ENCODE measurements around the gene HORMAD2.
A peak's percentile ranks its signal among the peaks of the same experiment; 100 is the strongest.

- TF ChIP-seq POLR2AphosphoS5 (IDR thresholded peaks at IDR 0.05) (peak; percentile 20), CTCF (IDR thresholded peaks at IDR 0.05) (no peak)
These were observed 79.5 kb downstream of the HORMAD2 start for GRCh38 chr22:30159561-30160353.

Measured in prostate gland (tissue), 2 donors.